SU-DHL-6 (cell line): ENCODE data around the gene LCP2.

Experiments
- H2AFZ ChIP-seq: fragments of 200-600 bp; sonication (generic); 2 replicates; pipeline ENCODE4 v1.6.1; 2014; ENCODE audit warnings: low read depth, mild to moderate bottlenecking, moderate library complexity, mixed read lengths, antibody characterized with exemption, low read length; ENCODE audit not compliant: severe bottlenecking
- H3F3A ChIP-seq: fragments of 200-600 bp; shearing (Covaris generic); 2 replicates; pipeline ENCODE4 v1.6.0; 2016; ENCODE audit warnings: antibody characterized with exemption, mild to moderate bottlenecking; ENCODE audit not compliant: insufficient read depth
- H3K27ac ChIP-seq: fragments of 200-600 bp; sonication (generic); 2 replicates; pipeline ENCODE4 v1.5.1; 2016; ENCODE audit warnings: low read depth, mild to moderate bottlenecking, low read length, moderate library complexity, mixed read lengths
- H3K27me3 ChIP-seq: fragments of 200-600 bp; sonication (generic), shearing (Covaris generic); 2 replicates; pipeline ENCODE4 v1.6.0; 2014; ENCODE audit warnings: mild to moderate bottlenecking, low read length
- H3K36me3 ChIP-seq: fragments of 200-600 bp; sonication (generic); 2 replicates; pipeline ENCODE4 v1.6.1; 2014; ENCODE audit warnings: mild to moderate bottlenecking, low read length, mixed read lengths
- H3K4me2 ChIP-seq: fragments of 300-600, 200-600 bp; shearing (Covaris generic), sonication (generic); 2 replicates; pipeline ENCODE4 v1.6.0; 2014; ENCODE audit warnings: low read length, low read depth, mild to moderate bottlenecking; ENCODE audit not compliant: poor library complexity, severe bottlenecking
- H3K4me3 ChIP-seq: fragments of 200-600 bp; sonication (generic); 2 replicates; pipeline ENCODE4 v1.5.1; 2014; ENCODE audit warnings: antibody characterized with exemption, low read length, mild to moderate bottlenecking, mixed read lengths; ENCODE audit not compliant: insufficient read depth, poor library complexity, severe bottlenecking
- H3K79me2 ChIP-seq: fragments of 200-600 bp; sonication (generic); 2 replicates; pipeline ENCODE4 v1.6.1; 2014; ENCODE audit warnings: mild to moderate bottlenecking, low read length, moderate library complexity; ENCODE audit not compliant: insufficient read depth
- H3K9ac ChIP-seq: fragments of 200-600 bp; sonication (generic); 2 replicates; pipeline ENCODE4 v1.7.0; 2014; ENCODE audit warnings: mild to moderate bottlenecking, low read length
- H3K9me2 ChIP-seq: fragments of 200-600 bp; sonication (generic); replicated peaks from 2 replicates; pipeline ENCODE4 v1.6.1; 2014; ENCODE audit warnings: low read length; ENCODE audit not compliant: insufficient read depth
- H3K9me3 ChIP-seq: fragments of 200-600 bp; sonication (generic); 2 replicates; pipeline ENCODE4 v1.6.1; 2014; ENCODE audit warnings: low read length, mixed read lengths; ENCODE audit not compliant: insufficient read depth
- H4K20me1 ChIP-seq: fragments of 200-600 bp; sonication (generic); 2 replicates; pipeline ENCODE4 v1.6.1; 2014; ENCODE audit warnings: low read depth, mild to moderate bottlenecking, antibody characterized with exemption, low read length, moderate library complexity, mixed read lengths
- CTCF ChIP-seq: fragments of 200-600 bp; sonication (generic); IDR thresholded peaks from one replicate; pipeline ENCODE4 v1.5.1; 2017; ENCODE audit warnings: antibody characterized with exemption, mild to moderate bottlenecking, low read length, moderate library complexity; ENCODE audit not compliant: insufficient read depth, poor library complexity, severe bottlenecking
- EZH2phosphoT487 ChIP-seq: fragments of 200-600 bp; sonication (generic), shearing (Covaris generic); conservative IDR thresholded peaks from 2 replicates; pipeline ENCODE4 v1.6.1; 2018; ENCODE audit warnings: mild to moderate bottlenecking, antibody characterized with exemption, low read length, moderate library complexity, mixed read lengths

Gene LCP2

GRCh38 chr5:170275376-170275994 lies 22.1 kb downstream of the LCP2 start:
- Histone ChIP-seq H3K4me3 (no peak overlapping the region), H3K9me2 (no peaks in the 10 kb centered on the region), H3K36me3 (no peaks in the 10 kb centered on the region), H3K79me2 (no peaks in the 10 kb centered on the region), H3K9me3 (no peaks in the 10 kb centered on the region), H3K27ac (no peak overlapping the region), H3K4me2 (no peak overlapping the region), H3K27me3 (no peaks in the 10 kb centered on the region), H2AFZ (no peak overlapping the region), H3F3A (no peaks in the 10 kb centered on the region), H4K20me1 (no peaks in the 10 kb centered on the region), H3K9ac (no peak overlapping the region)
- TF ChIP-seq EZH2phosphoT487 (no peak), CTCF (no peak)

GRCh38 chr5:170273968-170274710 lies 23.4 kb downstream of the LCP2 start:
- Histone ChIP-seq H3K27ac (no peak overlapping the region), H3K4me2 (no peak overlapping the region), H3K27me3 (no peaks in the 10 kb centered on the region), H3K36me3 (no peaks in the 10 kb centered on the region), H3K9me3 (no peaks in the 10 kb centered on the region), H2AFZ (no peak overlapping the region), H3K79me2 (no peaks in the 10 kb centered on the region), H3K9ac (no peak overlapping the region), H3F3A (no peaks in the 10 kb centered on the region), H4K20me1 (no peaks in the 10 kb centered on the region), H3K4me3 (no peak overlapping the region), H3K9me2 (no peaks in the 10 kb centered on the region)
- no peak for TF ChIP-seq EZH2phosphoT487
- TF ChIP-seq CTCF = no peak

- no peak for TF ChIP-seq CTCF
- no peak for TF ChIP-seq EZH2phosphoT487
- Histone ChIP-seq H3K9me3 (no peaks in the 10 kb centered on the region), H3K27me3 (no peaks in the 10 kb centered on the region), H4K20me1 (no peaks in the 10 kb centered on the region), H3K27ac (no peak overlapping the region), H3K4me3 (no peak overlapping the region), H3K9ac (no peak overlapping the region), H3F3A (no peaks in the 10 kb centered on the region), H3K9me2 (no peaks in the 10 kb centered on the region), H2AFZ (no peak overlapping the region), H3K36me3 (no peaks in the 10 kb centered on the region), H3K4me2 (no peak overlapping the region), H3K79me2 (no peaks in the 10 kb centered on the region)
Observed at GRCh38 chr5:170270293-170271069, 27.1 kb downstream of the LCP2 start.
